Left ventricle myocardium inferior (tissue), 1 donor: ENCODE data around the gene MBD2. TPM values are rescaled to one million over a fixed set of nuclear protein-coding genes. Genes with fewer than 3 reads are reported as not detected.
A peak's percentile ranks its signal among the peaks of the same experiment; 100 is the strongest.

Experiments
- DNase-seq: peaks from one replicate; pipeline ENCODE4 v3.0.0-alpha.2; 2020
- H3K27ac ChIP-seq: fragments of 200-600 bp; replicated peaks from 2 replicates; pipeline ENCODE4 v1.8.0; 2021
- H3K27me3 ChIP-seq: fragments of 200-600 bp; 2 replicates; pipeline ENCODE4 v1.8.0; 2021; ENCODE audit warnings: low read depth
- H3K36me3 ChIP-seq: fragments of 200-600 bp; 2 replicates; pipeline ENCODE4 v1.8.0; 2021
- H3K4me1 ChIP-seq: fragments of 200-600 bp; 2 replicates; pipeline ENCODE4 v1.8.0; 2021
- H3K4me3 ChIP-seq: fragments of 200-600 bp; 2 replicates; pipeline ENCODE4 v1.8.0; 2021; ENCODE audit warnings: mild to moderate bottlenecking, moderate library complexity
- H3K9me3 ChIP-seq: fragments of 200-600 bp; replicated peaks from 2 replicates; pipeline ENCODE4 v1.8.0; 2021
- CTCF ChIP-seq: fragments of 200-600 bp; IDR thresholded peaks from 2 replicates; pipeline ENCODE4 v1.8.0; 2021; ENCODE audit warnings: antibody characterized with exemption, mild to moderate bottlenecking, borderline replicate concordance
- intact Hi-C: fragments of 100-400 bp; cut with micrococcal nuclease; formaldehyde crosslinking; loops from one replicate; pipeline ENCODE4 v1.11.0; 2022
- total RNA-seq: library from RNA; stranded (reverse); fragmentation: NEBNext Ultra II Directional; extraction: Animal tissue kit (Norgen Biotek cat#: 25700); gene quantifications from one replicate; pipeline ENCODE4 v1.2.1, GENCODE V29; 2021
- donor health status: DM: no; HTN: yes; CAD: no; lungs with severe emphysema.

MBD2 gene
- total RNA-seq, 1 donor from 2014 or later, result 43.7 TPM

DNA sequence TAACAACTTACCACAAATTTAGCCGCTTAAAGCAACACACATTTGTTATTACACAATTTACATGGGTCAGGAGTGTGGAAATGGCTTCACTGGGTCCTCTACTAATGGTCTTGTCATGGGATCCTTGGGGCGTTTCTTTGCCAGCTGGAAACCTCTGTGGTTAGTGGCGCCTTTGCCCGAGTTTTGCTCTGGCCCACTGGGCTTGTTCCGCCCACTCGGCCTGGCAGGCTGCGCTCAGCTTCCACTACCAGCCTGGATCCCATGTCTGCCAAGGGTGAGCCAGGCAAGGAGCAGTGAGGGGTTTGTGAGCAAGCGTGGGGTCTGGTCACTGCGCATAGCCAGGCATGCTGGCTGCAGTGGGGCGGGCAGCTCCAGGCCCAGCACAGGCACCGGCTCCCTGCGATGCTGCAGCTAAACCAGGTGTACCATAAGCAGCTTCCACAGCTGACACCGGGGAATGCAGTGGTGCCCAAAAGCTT lies 16.2 kb upstream of the MBD2 start:
- Histone ChIP-seq H3K27ac (no peak overlapping the region), H3K4me3 (no peak overlapping the region)
- intact Hi-C loops, result no loop called here

GRCh38 chr18:54239601-54240000 lies 15.1 kb upstream of the MBD2 start:
- Histone ChIP-seq H3K27ac (no peak overlapping the region), H3K36me3 (no peaks in the 10 kb centered on the region), H3K9me3 (no peaks in the 10 kb centered on the region), H3K4me3 (no peak overlapping the region), H3K4me1 (peaks cover 8% of the 10 kb centered on the region), H3K27me3 (no peaks in the 10 kb centered on the region)
- TF ChIP-seq CTCF, result no peak
- DNase-seq, result no peak
- intact Hi-C loops, result no loop called here

More for the DNA sequence above, 16.2 kb upstream of the MBD2 start:
- Histone ChIP-seq H3K36me3 (no peaks in the 10 kb centered on the region), H3K9me3 (no peaks in the 10 kb centered on the region), H3K4me1 (peaks cover 8% of the 10 kb centered on the region), H3K27me3 (no peaks in the 10 kb centered on the region)
- TF ChIP-seq CTCF, result no peak
- DNase-seq, result no peak

- no peaks in the 10 kb centered on the region for H3K36me3 ChIP-seq
- TF ChIP-seq CTCF, result no peak
- H3K4me3 ChIP-seq, result no peak overlapping the region
- intact Hi-C loops, result no loop called here
- H3K4me1 ChIP-seq, result peaks cover 8% of the 10 kb centered on the region
- DNase-seq, result no peak
- H3K27me3 ChIP-seq, result no peaks in the 10 kb centered on the region
- no peak overlapping the region for H3K27ac ChIP-seq
- no peaks in the 10 kb centered on the region for H3K9me3 ChIP-seq
Measured at GRCh38 chr18:54239091-54239490, 14.6 kb upstream of the MBD2 start.

DNA sequence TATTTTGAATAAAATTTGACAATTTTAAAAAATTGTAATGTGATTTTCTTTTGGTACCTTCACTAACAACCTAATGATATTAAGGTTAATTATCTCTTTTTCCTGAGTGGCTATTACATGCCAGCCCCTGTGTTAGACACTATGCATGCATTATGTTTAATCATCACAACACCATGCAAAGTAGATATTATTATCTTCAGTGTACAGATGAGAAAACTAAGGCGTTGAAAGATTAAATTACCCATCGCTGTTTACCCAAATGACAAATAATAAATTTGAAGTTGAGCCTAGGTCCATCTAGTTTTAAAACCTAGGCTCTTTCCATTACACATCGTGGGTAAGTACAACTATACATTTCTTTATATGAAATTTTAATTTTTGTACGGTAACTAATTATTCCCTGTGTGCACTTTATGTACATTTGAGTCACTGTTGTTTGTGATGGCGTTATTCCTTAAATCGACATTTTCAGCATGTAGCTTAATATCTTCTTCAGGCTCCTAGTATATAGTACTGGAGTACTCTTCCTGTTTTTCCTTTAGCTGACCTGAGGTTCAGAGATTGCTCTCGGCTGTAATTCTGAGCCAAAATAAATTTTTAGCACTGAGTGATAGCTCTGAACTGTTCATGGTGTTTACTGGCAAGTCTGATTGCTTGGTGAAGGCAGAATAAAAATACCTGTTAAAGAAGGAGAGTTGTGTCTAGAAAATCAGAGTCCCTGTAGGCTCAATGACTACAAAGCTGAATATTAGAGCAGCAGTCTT lies 13.9 kb upstream of the MBD2 start:
- intact Hi-C loops, result no loop called here
- no peak overlapping the region for H3K4me3 ChIP-seq
- H3K9me3 ChIP-seq, result no peaks in the 10 kb centered on the region
- TF ChIP-seq CTCF, result no peak
- peak overlapping the region; percentile 4 for H3K27ac ChIP-seq
- DNase-seq, result no peak
- H3K4me1 ChIP-seq, result peaks cover 8% of the 10 kb centered on the region
- H3K27me3 ChIP-seq, result no peaks in the 10 kb centered on the region
- no peaks in the 10 kb centered on the region for H3K36me3 ChIP-seq

DNA sequence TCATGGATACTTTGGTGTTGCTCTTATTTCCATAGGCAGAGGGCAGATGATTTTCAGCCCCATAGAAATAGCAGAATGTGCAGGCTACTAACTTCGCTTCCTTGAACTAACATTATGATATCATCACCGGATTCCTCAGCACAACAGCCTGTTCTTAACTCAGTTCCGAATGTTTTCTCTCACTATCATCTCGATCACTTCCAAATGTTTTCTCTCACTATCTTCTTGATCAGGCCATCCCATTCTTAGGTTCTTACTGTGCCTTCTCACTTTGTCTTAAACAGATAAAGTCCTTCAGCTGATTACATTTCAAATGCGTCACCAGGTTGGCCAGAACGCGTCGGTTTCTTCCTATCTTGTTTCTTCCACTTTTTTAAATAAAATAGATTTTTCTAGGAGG lies 11.4 kb upstream of the MBD2 start:
- Histone ChIP-seq H3K9me3 (no peaks in the 10 kb centered on the region), H3K36me3 (no peaks in the 10 kb centered on the region), H3K27ac (no peak overlapping the region), H3K4me1 (peaks cover 13% of the 10 kb centered on the region), H3K4me3 (no peak overlapping the region), H3K27me3 (no peaks in the 10 kb centered on the region)
- intact Hi-C loops, result no loop called here
- DNase-seq, result no peak
- TF ChIP-seq CTCF, result no peak
